HEK293 (cell line): ENCODE results near the gene CXCL5.

ENCODE experiments used
- CTCF ChIA-PET: fragments of 350-600 bp; formaldehyde crosslinking; extraction: SDS; loops from one replicate; lab custom pipeline; 2021; ENCODE audit warnings: antibody characterized with exemption; lab: Yijun Ruan, JAX
- POLR2A ChIA-PET: fragments of 300-600 bp; formaldehyde crosslinking; extraction: SDS; loops from one replicate; lab custom pipeline; 2020; ENCODE audit warnings: antibody characterized with exemption, inconsistent platforms; lab: Yijun Ruan, JAX
- H3K27ac ChIP-seq: fragments of 200-500 bp; sonication (Bioruptor generic); 2 replicates; pipeline ENCODE4 v1.5.1; 2014; ENCODE audit warnings: low read depth, low read length, control low read depth, inconsistent platforms; ENCODE audit errors: extremely low read depth
- H3K36me3 ChIP-seq, 2 experiments: fragments of 200-500 bp in 1 of 2; sonication (Bioruptor generic) in 1 of 2; 1 replicate in 1 of 2; 2 replicates in 1 of 2; pipeline ENCODE4 v1.5.1; 2014 to 2017; ENCODE audit warnings: inconsistent platforms in 2 of 2, low read length in 2 of 2; ENCODE audit not compliant: control insufficient read depth in 2 of 2, insufficient read depth in 1 of 2
- H3K4me1 ChIP-seq: fragments of 200-500 bp; sonication (Bioruptor generic); 2 replicates; pipeline ENCODE4 v1.5.1; 2014; ENCODE audit warnings: mild to moderate bottlenecking, low read length, inconsistent platforms; ENCODE audit not compliant: control insufficient read depth, insufficient read depth
- H3K4me3 ChIP-seq: 2 replicates; pipeline ENCODE4 v1.5.1; 2011; ENCODE audit warnings: low read depth, mild to moderate bottlenecking, control low read depth, low read length, moderate library complexity
- H3K9me3 ChIP-seq: fragments of 200-500 bp; sonication (Bioruptor generic); 2 replicates; pipeline ENCODE4 v1.5.1; 2014; ENCODE audit warnings: low read depth, low read length, inconsistent platforms; ENCODE audit not compliant: control insufficient read depth, insufficient read depth
- BCL11A ChIP-seq: fragments of 450-650 bp; formaldehyde crosslinking; IDR thresholded peaks from 2 replicates; pipeline ENCODE4 v1.5.1; 2016; ENCODE audit warnings: low read depth, missing biosample characterization, missing genetic modification characterization
- GFI1B ChIP-seq: fragments of 450-650 bp; formaldehyde crosslinking; IDR thresholded peaks from 2 replicates; pipeline ENCODE4 v1.5.1; 2016; ENCODE audit warnings: missing biosample characterization, missing genetic modification characterization
- SP3 ChIP-seq: fragments of 450-650 bp; formaldehyde crosslinking; IDR thresholded peaks from 2 replicates; pipeline ENCODE4 v1.5.1; 2016; ENCODE audit warnings: missing biosample characterization, missing genetic modification characterization
- TCF7L2 ChIP-seq: IDR thresholded peaks from 2 replicates; pipeline ENCODE4 v1.6.1; 2011; ENCODE audit warnings: low read depth, mild to moderate bottlenecking, inconsistent platforms, low read length, moderate library complexity, borderline replicate concordance
- YY2 ChIP-seq: fragments of 450-650 bp; formaldehyde crosslinking; IDR thresholded peaks from 2 replicates; pipeline ENCODE4 v1.5.1; 2016; ENCODE audit warnings: missing biosample characterization, missing genetic modification characterization
- ZBTB20 ChIP-seq: fragments of 450-650 bp; formaldehyde crosslinking; IDR thresholded peaks from 2 replicates; pipeline ENCODE4 v1.5.1; 2016; ENCODE audit warnings: missing biosample characterization, missing genetic modification characterization
- ZNF221 ChIP-seq: fragments of 450-650 bp; formaldehyde crosslinking; IDR thresholded peaks from 2 replicates; pipeline ENCODE4 v1.5.1; 2017; ENCODE audit warnings: missing biosample characterization, missing genetic modification characterization, borderline replicate concordance
- ZNF548 ChIP-seq: fragments of 450-650 bp; formaldehyde crosslinking; IDR thresholded peaks from 2 replicates; pipeline ENCODE4 v1.5.1; 2016; ENCODE audit warnings: missing biosample characterization, missing genetic modification characterization
- ZNF600 ChIP-seq: fragments of 450-650 bp; formaldehyde crosslinking; IDR thresholded peaks from 2 replicates; pipeline ENCODE4 v1.5.1; 2016; ENCODE audit warnings: missing biosample characterization, missing genetic modification characterization
- ZNF623 ChIP-seq: fragments of 450-650 bp; formaldehyde crosslinking; IDR thresholded peaks from 2 replicates; pipeline ENCODE4 v1.5.1; 2016; ENCODE audit warnings: missing biosample characterization, missing genetic modification characterization
- ZNF624 ChIP-seq: fragments of 450-650 bp; formaldehyde crosslinking; IDR thresholded peaks from 2 replicates; pipeline ENCODE4 v1.5.1; 2017; ENCODE audit warnings: missing biosample characterization, missing genetic modification characterization
- ZNF768 ChIP-seq: fragments of 450-650 bp; formaldehyde crosslinking; IDR thresholded peaks from 2 replicates; pipeline ENCODE4 v1.5.1; 2018; ENCODE audit warnings: missing biosample characterization, mild to moderate bottlenecking, missing genetic modification characterization
- ZNF791 ChIP-seq: fragments of 450-650 bp; formaldehyde crosslinking; IDR thresholded peaks from 2 replicates; pipeline ENCODE4 v1.5.1; 2016; ENCODE audit warnings: missing biosample characterization, missing genetic modification characterization
- TF ChIP-seq, protein P1 (sequence below): fragments of 450-650 bp; formaldehyde crosslinking; IDR thresholded peaks from 2 replicates; pipeline ENCODE4 v1.5.1; 2016; ENCODE audit warnings: missing biosample characterization, missing genetic modification characterization, borderline replicate concordance
- TF ChIP-seq, protein P2 (sequence below): fragments of 450-650 bp; formaldehyde crosslinking; IDR thresholded peaks from 2 replicates; pipeline ENCODE4 v1.5.1; 2016; ENCODE audit warnings: missing biosample characterization, missing genetic modification characterization
- TF ChIP-seq, protein P3 (sequence below): fragments of 450-650 bp; formaldehyde crosslinking; IDR thresholded peaks from 2 replicates; pipeline ENCODE4 v1.5.1; 2016; ENCODE audit warnings: missing biosample characterization, missing genetic modification characterization, borderline replicate concordance

The CXCL5 gene

DNA sequence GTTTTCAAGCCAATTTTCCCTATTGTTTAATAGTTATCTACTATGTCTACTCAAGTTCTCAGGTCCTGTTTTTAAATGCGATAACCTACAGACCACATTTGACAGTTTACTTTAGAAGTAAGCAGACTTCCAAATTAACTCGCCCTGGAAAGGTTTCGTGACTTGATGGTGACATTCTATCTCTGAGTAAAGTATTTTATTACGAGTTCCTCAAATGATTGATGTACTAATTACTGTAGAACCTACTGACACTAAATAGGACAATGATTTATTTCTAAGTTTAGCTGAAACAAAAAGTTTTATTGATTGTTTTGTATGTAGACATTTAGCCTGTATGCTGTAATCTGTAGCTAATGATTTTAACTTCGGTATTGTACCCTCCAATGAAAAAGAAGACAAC, 8.5 kb downstream of the CXCL5 start (continued):
- TF ChIP-seq, protein P1, sequence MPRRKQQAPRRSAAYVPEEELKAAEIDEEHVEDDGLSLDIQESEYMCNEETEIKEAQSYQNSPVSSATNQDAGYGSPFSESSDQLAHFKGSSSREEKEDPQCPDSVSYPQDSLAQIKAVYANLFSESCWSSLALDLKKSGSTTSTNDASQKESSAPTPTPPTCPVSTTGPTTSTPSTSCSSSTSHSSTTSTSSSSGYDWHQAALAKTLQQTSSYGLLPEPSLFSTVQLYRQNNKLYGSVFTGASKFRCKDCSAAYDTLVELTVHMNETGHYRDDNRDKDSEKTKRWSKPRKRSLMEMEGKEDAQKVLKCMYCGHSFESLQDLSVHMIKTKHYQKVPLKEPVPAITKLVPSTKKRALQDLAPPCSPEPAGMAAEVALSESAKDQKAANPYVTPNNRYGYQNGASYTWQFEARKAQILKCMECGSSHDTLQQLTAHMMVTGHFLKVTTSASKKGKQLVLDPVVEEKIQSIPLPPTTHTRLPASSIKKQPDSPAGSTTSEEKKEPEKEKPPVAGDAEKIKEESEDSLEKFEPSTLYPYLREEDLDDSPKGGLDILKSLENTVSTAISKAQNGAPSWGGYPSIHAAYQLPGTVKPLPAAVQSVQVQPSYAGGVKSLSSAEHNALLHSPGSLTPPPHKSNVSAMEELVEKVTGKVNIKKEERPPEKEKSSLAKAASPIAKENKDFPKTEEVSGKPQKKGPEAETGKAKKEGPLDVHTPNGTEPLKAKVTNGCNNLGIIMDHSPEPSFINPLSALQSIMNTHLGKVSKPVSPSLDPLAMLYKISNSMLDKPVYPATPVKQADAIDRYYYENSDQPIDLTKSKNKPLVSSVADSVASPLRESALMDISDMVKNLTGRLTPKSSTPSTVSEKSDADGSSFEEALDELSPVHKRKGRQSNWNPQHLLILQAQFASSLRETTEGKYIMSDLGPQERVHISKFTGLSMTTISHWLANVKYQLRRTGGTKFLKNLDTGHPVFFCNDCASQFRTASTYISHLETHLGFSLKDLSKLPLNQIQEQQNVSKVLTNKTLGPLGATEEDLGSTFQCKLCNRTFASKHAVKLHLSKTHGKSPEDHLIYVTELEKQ = 0 out of 2 replicates have a peak, but pooled peaks have one; percentile 34
- TF ChIP-seq, protein P2, sequence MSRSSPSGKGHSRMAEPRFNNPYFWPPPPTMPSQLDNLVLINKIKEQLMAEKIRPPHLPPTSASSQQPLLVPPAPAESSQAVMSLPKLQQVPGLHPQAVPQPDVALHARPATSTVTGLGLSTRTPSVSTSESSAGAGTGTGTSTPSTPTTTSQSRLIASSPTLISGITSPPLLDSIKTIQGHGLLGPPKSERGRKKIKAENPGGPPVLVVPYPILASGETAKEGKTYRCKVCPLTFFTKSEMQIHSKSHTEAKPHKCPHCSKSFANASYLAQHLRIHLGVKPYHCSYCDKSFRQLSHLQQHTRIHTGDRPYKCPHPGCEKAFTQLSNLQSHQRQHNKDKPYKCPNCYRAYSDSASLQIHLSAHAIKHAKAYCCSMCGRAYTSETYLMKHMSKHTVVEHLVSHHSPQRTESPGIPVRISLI (tag by site-specific recombination) = no peak
- no peak for TF ChIP-seq ZNF221

DNA sequence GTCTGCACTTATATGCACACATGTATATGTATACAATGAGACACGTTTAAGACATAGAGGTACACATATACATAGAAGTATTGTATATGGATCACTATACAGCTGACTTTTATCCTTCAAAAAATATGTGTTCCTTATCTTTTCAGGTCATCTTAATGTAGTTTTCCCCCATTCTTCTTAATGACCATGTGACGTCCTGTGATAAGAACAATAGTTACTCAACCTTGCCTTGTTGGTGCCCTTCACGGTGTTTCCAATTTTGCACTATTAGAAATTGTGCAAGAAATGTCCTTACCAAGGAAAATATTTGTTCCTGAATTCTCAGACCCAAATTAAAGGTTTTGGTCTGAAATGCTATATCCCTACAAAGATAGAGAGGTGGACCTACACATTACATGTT, 9.4 kb downstream of the CXCL5 start:
- H3K9me3 ChIP-seq = no peaks in the 10 kb centered on the region
- ChIA-PET POLR2A (no interaction called here), CTCF (no interaction called here)
- H3K4me3 ChIP-seq = no peak overlapping the region
- no peak overlapping the region for H3K27ac ChIP-seq
- H3K4me1 ChIP-seq = peaks cover 7% of the 10 kb centered on the region
- no peaks in the 10 kb centered on the region for H3K36me3 ChIP-seq
- TF ChIP-seq BCL11A (tag by site-specific recombination) (no peak), ZNF548 (no peak), SP3 (tag by site-specific recombination) (no peak), ZNF768 (tag by site-specific recombination) (no peak), ZBTB20 (tag by site-specific recombination) (no peak)

DNA sequence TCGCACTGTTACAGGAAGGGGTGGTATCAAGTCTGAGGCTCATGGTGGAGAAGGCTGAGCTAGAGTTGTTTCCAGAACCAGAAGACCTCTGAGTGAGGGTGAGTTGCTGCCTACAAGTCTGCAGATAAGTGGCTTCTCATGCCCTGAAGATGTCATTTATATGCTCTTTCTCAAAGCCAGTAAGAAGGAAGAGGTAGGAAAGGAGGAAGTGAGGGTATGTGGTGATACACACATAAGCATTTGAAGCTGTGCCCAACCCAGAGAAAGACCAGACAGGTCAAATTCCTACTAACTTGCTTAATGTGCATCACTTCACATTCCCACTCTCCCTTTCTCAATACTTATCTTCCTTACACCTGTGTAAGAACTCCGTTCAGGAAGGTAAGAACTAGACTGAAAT, 10.4 kb downstream of the CXCL5 start, which contains the start of gene PPBP:
PPBP (minus strand) TSS at position 130 of the 400 bp plus-strand sequence; CDS start at position 43, 87 bp downstream.
- Histone ChIP-seq H3K9me3 (no peaks in the 10 kb centered on the region), H3K27ac (no peak within 1 kb of the TSS), H3K4me3 (no peak within 1 kb of the TSS), H3K4me1 (peaks cover 7% of the 10 kb centered on the region), H3K36me3 (no peaks in the 10 kb centered on the region)
- CTCF ChIA-PET = interaction anchor here (0.7 kb wide), 1 partner anchor 111 kb away, joined by 4 read pairs; no protein-coding TSS in a partner anchor
- TF ChIP-seq ZNF600 (tag by site-specific recombination) (no peak), GFI1B (tag by site-specific recombination) (no peak), YY2 (tag by site-specific recombination) (no peak), ZNF791 (tag by site-specific recombination) (no peak), TCF7L2 (no peak), ZNF623 (no peak), ZNF768 (tag by site-specific recombination) (no peak), ZNF624 (tag by site-specific recombination) (no peak)
- TF ChIP-seq, protein P3, sequence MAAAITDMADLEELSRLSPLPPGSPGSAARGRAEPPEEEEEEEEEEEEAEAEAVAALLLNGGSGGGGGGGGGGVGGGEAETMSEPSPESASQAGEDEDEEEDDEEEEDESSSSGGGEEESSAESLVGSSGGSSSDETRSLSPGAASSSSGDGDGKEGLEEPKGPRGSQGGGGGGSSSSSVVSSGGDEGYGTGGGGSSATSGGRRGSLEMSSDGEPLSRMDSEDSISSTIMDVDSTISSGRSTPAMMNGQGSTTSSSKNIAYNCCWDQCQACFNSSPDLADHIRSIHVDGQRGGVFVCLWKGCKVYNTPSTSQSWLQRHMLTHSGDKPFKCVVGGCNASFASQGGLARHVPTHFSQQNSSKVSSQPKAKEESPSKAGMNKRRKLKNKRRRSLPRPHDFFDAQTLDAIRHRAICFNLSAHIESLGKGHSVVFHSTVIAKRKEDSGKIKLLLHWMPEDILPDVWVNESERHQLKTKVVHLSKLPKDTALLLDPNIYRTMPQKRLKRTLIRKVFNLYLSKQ (tag by site-specific recombination) = no peak
- POLR2A ChIA-PET = no interaction called here
